HG03139 (cell line): ENCODE data around the gene ARHGAP6.

Experiments
- ATAC-seq: cut with Tn5 transposase; IDR thresholded peaks from one replicate; pipeline ENCODE4 v1.9.1; 2021; ENCODE audit not compliant: unreplicated experiment

Gene ARHGAP6

DNA sequence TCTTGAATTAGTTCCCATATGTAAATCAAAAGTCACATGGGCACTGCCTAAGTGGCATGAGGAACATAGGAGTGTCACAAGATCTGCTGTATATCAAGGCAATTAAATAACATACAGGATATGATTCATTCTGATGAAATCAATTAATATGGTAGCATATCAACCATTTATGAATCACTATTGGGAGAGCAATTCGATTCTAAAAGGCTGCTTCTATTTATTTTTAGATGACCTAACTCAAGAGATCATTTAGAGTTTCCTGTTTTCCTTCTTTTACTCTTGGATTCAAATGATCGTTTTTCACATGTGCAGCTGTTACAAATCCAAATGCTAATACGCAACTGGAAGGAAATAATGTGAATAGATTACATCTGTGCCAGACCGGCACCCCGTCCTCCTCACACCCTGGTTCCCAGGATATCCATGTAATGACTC lies 472.7 kb downstream of the ARHGAP6 start:
- ATAC-seq = no peak

DNA sequence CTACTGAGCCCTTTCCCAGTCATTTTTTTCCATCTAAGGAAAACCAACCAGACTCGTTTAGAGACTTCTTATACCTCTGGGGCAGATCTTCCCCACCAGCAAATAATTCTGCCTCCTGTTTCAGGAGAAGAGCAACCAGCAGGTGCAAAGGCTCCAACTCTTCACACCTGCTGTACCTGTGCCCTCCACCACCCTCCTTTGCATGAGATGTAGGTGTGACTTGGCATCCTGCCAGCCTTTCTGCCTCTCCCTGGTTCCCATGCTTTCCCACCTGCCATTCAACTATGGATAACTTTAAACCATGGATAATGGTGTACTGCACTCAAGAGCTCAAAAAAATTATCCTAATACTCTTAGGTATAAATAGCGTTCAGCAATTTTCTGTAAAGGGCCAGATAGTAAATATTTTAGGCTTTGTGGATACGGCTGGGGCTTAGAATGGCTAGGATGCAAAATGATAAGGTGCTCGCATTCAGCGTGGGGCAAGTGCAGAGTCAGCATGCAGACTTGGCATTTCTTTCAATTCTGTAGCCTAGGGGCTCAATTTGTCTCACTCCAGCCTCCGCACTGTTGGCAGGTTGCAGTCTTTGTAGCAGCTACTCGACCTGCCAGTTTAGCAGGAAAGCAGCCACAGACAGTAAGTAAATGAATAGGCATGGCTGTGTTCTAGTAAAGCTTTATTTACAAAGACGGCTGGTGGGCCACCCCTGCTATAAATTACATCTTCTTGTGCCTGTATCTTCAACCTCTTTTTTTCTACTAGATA lies 474.8 kb downstream of the ARHGAP6 start:
- ATAC-seq = no peak

DNA sequence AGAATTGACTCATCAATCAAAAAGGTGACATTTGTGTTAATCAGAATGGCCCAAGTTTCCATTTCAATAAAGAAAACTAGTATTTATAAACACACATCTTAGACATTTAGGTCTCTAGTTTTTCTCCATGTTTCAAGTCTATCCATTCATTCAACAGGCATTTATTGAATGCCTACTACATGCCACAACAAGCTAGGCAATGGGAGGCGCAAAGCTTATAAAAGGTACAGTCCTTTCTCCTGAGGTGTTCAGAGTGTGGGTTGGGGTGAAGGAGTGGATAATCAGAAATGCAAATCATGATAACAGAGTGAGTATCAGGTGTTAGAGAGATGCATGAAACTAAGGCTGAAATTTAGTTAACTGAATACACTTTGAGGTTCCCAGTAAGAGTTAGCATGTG lies 476.6 kb downstream of the ARHGAP6 start:
- ATAC-seq = no peak

DNA sequence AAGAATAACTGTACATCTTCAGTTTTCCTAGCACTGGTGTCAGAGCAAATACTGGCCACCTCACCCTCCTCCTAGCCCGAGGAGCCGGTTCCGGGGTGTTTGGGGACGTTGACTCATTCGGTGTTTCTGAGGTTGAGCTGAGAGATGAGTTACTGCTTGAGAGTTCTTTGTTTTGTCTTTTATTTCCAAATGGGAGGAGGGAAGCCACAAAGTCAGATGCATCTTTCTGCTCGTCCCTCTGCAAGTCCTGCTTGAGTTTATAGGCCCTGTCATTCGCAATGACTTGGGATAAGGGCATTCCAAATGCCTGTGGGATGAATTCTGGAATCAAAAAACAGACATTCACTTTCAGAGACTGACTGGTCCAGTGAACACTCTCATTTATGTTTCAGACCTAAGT lies 477.1 kb downstream of the ARHGAP6 start:
- ATAC-seq = no peak

DNA sequence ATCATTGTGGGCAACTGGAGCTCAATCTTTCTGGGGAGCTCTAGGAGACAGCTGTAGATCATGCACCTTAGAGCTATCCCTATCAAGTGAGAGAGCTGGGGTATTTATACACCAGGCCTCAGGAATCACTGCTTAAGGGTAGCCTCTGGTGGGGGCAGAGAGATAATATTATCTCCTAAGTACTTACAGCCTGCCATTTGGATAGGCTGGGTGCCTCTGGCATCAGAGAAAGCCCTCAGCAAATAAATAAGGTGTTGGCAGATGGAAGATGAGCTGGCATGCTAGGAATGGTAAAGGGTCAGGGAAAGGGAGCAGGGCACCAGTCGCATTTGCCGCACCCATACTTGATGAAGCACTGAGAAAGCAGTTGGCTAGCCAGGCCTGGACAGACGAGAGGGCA lies 478.7 kb downstream of the ARHGAP6 start:
- no peak for ATAC-seq

- no peak for ATAC-seq
Measured at GRCh38 chrX:11185861-11186260, 479.9 kb downstream of the ARHGAP6 start.

DNA sequence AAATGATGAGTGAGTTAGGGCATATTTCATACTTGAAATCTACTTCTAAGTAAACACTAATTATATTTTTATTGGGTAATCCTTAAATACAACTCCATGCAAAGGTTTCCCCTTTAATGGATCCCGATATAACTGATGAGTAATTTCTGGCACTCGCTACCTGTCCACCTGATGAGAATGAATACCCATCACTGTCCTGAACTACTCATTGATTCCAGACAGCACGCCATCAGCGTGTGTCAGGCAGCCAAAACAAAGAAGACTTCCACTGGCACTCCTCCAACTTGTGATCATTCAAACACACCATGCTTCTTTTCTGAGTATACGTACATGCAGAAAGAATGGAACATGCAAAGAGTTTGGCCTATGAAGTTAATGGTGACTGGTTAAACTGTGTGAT lies 485.1 kb downstream of the ARHGAP6 start:
- no peak for ATAC-seq

DNA sequence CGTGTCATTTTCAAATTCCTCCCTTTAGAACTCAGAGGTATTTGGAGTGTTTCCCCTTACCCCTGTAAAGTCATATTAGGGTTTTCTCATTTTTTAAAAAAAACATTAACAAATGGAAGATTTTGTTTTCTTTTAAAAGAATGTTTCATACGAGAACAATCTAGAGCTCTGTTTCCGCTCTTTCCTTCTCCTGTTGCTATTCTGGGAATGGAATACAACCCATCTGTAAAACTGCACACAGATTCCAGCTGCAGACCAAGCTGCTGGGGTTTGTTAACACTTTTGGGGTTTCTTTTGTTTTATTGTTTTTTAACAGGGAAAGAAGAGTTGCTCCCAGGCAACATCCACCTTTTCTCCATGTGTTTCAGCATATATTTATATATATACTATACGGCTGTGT lies 493.3 kb downstream of the ARHGAP6 start:
- ATAC-seq = no peak

DNA sequence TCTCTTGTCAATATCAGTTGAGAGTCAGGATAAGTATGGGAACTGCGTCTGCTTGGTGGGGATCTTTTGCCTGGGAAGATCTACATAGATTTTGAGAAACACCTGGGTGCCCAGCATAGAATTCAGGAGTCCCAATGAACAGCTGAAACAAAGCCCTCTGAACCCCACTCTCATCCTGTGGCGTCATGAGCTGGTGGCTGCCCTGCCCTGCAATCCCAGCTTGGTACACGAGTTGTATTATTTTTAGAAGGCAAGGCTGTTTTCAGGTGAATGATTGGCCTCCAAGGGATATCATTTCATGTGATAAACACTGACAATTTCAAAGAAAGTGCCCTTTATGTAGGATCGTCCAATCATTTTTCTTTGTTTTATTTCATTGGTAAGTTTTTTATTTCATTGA lies 493.8 kb downstream of the ARHGAP6 start:
- no peak for ATAC-seq

DNA sequence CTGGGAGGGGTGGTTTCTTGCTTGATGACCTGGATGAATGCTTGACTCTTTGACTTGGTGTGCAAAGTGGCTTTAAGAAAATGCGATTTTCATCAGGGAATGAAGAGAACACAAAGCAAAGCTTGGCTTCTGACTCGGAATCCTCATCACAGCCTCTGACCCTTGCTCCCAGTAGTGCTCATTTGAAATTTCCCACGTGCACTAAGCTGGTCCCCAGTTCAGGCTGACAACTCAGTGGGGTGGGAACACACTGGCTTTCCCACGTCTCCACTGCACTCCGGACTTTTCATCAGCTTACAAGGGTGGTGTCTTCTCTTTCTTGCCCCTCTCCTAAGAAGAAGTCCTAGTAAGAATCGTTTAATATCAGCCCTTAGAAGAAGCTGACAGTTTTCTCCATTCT lies 501.3 kb downstream of the ARHGAP6 start:
- ATAC-seq = no peak

DNA sequence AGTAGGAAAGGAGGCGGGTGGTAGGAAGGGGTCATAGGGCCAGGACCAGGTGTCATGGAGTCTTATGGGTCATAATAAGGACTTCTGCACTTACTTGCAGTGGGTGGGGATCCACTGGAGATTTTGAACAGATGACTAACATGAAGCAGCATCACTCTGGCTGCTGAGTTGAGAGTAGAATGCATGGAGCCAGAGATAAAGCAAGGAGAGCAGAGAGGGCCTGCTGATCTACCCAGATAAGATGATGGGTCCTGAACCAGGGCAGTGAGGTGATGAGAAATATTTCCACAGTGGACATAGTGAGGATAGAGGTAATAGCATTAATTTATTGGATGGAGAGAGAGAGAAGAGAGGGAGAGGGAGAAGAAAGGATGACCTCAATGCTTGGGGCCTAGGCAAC lies 506.6 kb downstream of the ARHGAP6 start:
- ATAC-seq = no peak

DNA sequence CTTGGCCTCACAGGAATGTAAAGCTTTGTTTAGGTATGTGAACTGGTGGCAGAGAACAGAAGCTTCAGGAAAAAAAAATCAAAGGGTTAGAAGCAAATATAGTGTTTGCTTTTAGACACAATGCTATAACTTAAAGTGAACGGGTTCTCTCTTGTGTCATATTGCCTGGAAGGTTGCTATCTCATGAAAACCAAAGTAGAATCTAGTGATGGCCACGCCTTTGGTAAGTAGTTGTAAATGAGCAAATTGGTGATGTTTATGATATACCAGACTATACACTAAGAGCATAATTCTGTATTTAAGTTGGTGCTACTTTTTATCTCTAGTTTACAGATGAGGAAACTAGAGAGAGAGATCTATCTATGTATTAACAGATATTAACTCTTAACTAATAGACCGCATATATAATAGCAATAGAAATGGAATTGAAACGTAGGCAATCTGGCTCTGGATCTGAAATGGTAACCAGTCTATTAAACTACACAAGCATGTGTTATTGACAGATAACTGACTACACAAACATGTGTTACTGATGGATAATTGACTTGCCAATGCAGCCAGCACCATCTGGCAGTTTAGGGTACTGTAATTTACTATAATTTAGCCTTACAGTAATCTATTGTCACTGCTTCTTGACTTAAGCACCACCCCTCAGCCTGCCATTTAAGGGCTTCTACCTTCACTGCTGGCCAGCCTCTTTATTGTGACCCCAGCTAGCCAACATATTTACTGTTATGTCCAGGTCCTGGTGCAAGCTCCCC lies 513.7 kb downstream of the ARHGAP6 start:
- ATAC-seq = no peak

DNA sequence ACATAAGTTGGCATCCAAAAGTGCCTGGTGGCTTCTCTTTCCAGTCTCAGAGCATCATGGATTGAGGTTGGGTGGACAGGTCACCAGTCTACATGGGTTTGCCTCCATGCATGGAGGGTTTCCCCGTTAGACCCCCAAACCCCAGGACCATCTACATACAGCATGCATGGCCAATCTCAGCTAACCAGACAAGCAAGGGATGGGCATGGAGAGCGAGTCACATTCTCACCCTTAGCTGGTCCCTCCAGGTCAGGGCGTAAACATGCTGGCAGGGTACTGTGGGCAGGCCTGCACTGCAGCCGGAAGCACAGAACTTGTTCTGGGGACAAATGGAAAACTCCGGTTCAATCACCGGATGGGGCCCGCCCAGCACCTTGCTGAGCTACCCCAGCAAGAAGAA lies 517.3 kb downstream of the ARHGAP6 start:
- ATAC-seq = no peak

GRCh38 chrX:11146411-11146810 lies 519.3 kb downstream of the ARHGAP6 start:
- no peak for ATAC-seq

DNA sequence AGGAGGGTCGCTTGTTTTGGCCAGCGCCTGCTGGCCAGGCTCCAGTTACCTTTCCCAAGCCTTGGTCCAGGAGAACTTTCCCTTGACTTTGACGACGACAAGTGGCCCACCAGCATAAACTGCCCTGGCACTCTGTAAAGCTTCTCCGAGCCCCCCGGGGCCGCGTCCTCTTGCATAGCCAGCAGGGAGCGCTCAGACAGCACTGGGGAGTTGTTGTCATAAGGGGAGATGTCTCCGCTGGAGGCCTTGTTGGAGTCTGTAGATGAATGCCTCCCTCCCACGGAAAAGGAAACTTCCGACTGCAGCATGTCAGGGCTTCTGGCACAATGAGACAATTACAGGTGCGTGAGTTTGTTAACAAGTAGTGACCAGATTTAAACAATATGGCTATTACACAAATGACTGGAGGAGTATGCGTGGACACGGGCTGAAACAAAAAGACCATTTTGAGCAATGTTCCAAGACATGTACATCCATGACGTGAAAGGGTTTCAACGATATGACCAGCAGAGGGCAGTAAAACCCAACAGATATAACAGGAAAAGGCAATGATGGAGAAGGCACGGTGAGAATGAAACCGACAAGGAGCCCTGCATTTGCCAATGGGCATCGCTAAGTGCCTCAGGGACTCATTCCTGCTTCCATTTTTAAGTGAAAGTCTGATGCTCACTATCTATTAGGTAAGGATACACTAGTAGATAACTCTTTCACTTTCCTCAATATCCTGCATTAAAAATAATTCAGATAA lies 521.6 kb downstream of the ARHGAP6 start:
- peak; percentile 65 for ATAC-seq

- no peak for ATAC-seq
Measured at GRCh38 chrX:11138498-11139390, 527.0 kb downstream of the ARHGAP6 start.

GRCh38 chrX:11137543-11138139 lies 528.1 kb downstream of the ARHGAP6 start:
- no peak for ATAC-seq

DNA sequence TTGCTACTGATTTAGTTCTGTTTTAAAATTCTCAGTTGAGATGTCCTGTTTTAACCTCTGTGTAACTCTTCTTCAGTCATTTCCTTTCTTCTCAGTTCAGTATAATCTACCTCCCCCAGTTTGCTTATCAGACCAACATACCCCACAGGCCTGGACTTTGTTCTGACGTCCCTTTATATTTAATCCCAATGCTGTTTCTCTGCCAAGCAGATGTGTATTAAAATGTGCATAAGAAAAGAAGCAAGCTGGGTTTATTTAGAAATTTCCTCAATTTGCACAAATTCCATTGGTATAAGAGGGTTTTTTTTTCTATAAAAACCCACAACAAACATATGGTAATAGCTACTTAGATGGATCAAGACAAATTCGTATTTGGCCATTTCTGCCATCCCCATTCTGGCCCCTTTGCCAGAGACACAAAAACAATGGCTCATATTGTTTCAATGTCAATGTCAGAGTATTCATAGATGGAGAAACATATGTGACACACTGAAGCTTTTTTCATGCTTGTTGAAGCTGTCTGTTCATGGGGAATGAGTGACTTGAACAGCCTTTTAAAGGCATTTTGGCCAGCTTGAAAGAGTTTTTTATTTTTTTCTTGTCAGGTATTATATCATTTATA lies 530.0 kb downstream of the ARHGAP6 start:
- no peak for ATAC-seq

DNA sequence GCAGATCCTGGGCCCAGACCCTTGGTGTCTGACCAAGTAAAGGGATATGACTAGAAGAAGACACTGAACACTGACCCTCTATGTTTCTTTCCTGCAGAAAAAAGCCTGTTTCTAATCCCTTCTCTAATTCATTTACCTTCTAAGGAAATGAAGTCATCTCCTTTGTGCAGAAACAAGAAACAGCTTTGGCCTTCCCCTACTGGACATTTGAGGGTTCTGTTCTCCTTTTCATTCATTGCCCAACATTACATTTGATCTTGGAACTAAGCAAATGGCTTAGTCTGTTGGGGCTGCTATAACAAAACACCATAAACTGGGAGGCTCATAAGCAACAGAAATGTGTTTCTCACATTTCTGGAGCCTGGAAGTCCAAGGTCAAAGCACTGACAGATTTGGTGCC lies 534.6 kb downstream of the ARHGAP6 start:
- no peak for ATAC-seq

DNA sequence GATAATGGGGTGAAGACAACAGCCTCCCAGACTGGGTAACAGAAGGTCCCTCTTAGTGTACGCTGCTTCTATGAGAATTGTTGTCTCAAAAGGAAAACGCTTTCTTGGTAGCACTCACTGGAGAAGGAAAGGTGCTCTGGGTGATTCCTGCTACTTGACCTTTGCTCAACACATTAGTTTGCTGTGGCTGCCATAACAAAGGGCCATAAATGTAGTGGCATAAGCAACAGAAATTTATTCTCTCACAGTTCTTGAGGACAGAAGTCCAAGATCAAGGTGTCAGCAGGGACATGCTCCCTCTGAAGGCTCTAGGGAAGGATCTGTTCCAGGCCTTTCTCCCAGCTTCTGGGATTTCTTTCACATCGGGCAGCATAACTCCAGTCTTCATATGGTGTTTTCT lies 535.6 kb downstream of the ARHGAP6 start:
- ATAC-seq = no peak
